Astrocyte (in vitro differentiated cells and primary cell): ENCODE data around the gene TCIRG1. TPM values are rescaled to one million over a fixed set of nuclear protein-coding genes. Genes with fewer than 3 reads are reported as not detected.

Experiments used
- DNase-seq: peaks from one replicate; pipeline ENCODE4 v3.0.0-alpha.2; 2010; ENCODE audit warnings: low read depth
- FAIRE-seq: peaks from 2 replicates; lab custom pipeline; 2011; peaks lifted over from hg19 to GRCh38; lab: Jason Lieb, UNC
- H2AFZ ChIP-seq: 2 replicates; pipeline ENCODE4 v1.6.0; 2012; ENCODE audit warnings: low read depth, low read length, inconsistent platforms
- H3K27ac ChIP-seq: 2 replicates; pipeline ENCODE4 v1.5.1; 2011; ENCODE audit warnings: low read depth, low read length, inconsistent platforms
- H3K27me3 ChIP-seq: 2 replicates; pipeline ENCODE4 v1.6.0; 2011; ENCODE audit warnings: low read length, inconsistent platforms; ENCODE audit not compliant: insufficient read depth
- H3K36me3 ChIP-seq: 2 replicates; pipeline ENCODE4 v1.5.1; 2011; ENCODE audit warnings: low read length, inconsistent platforms; ENCODE audit not compliant: insufficient read depth
- H3K4me1 ChIP-seq: 2 replicates; pipeline ENCODE4 v1.5.1; 2011; ENCODE audit warnings: low read length, inconsistent platforms; ENCODE audit not compliant: insufficient read depth
- H3K4me2 ChIP-seq: 2 replicates; pipeline ENCODE4 v1.6.0; 2012; ENCODE audit warnings: low read length, inconsistent platforms
- H3K4me3 ChIP-seq: 2 replicates; pipeline ENCODE4 v1.5.1; 2011; ENCODE audit warnings: low read depth, mild to moderate bottlenecking, low read length, inconsistent platforms; ENCODE audit not compliant: insufficient read depth
- H3K79me2 ChIP-seq: 2 replicates; pipeline ENCODE4 v1.6.0; 2012; ENCODE audit warnings: mild to moderate bottlenecking, low read length, inconsistent platforms; ENCODE audit not compliant: insufficient read depth
- H3K9ac ChIP-seq: 2 replicates; pipeline ENCODE4 v1.6.0; 2012; ENCODE audit warnings: mild to moderate bottlenecking, low read length, inconsistent platforms
- H3K9me3 ChIP-seq: 2 replicates; pipeline ENCODE4 v1.5.1; 2012; ENCODE audit warnings: low read depth, mild to moderate bottlenecking, low read length, inconsistent platforms; ENCODE audit not compliant: insufficient read depth
- H4K20me1 ChIP-seq: 2 replicates; pipeline ENCODE4 v1.6.0; 2012; ENCODE audit warnings: low read length, inconsistent platforms; ENCODE audit not compliant: insufficient read depth
- H3K27ac Mint-ChIP-seq: one replicate; pipeline ENCODE4 v1.8.0; 2021; ENCODE audit warnings: mild to moderate bottlenecking, mixed read lengths; ENCODE audit not compliant: unreplicated experiment
- H3K27me3 Mint-ChIP-seq: one replicate; pipeline ENCODE4 v1.8.0; 2021; ENCODE audit warnings: low read depth, mixed read lengths; ENCODE audit not compliant: unreplicated experiment
- H3K36me3 Mint-ChIP-seq: one replicate; pipeline ENCODE4 v1.8.0; 2021; ENCODE audit warnings: low read depth, mixed read lengths; ENCODE audit not compliant: unreplicated experiment
- H3K4me1 Mint-ChIP-seq: one replicate; pipeline ENCODE4 v1.8.0; 2021; ENCODE audit warnings: low read depth, mixed read lengths; ENCODE audit not compliant: unreplicated experiment
- H3K4me3 Mint-ChIP-seq: one replicate; pipeline ENCODE4 v1.8.0; 2021; ENCODE audit warnings: mild to moderate bottlenecking, moderate library complexity, mixed read lengths; ENCODE audit not compliant: unreplicated experiment
- H3K9me3 Mint-ChIP-seq: one replicate; pipeline ENCODE4 v1.8.0; 2021; ENCODE audit warnings: mild to moderate bottlenecking, mixed read lengths; ENCODE audit not compliant: unreplicated experiment
- EZH2 ChIP-seq: IDR thresholded peaks from 2 replicates; pipeline ENCODE4 v1.6.1; 2012; ENCODE audit warnings: mild to moderate bottlenecking, low read length, inconsistent platforms; ENCODE audit not compliant: insufficient read depth
- total RNA-seq: library from RNA; stranded (reverse); gene quantifications from 2 replicates; pipeline ENCODE4 v1.2.1, GENCODE V29; 2021
- TF ChIP-seq, protein P1 (sequence below): IDR thresholded peaks from 2 replicates; pipeline ENCODE4 v1.5.1; 2011; ENCODE audit warnings: low read depth, mild to moderate bottlenecking, inconsistent platforms, low read length, moderate library complexity; ENCODE audit not compliant: insufficient read depth

Gene TCIRG1
- total RNA-seq, 1 donor from 2014 or later, result 55.1 TPM

DNA sequence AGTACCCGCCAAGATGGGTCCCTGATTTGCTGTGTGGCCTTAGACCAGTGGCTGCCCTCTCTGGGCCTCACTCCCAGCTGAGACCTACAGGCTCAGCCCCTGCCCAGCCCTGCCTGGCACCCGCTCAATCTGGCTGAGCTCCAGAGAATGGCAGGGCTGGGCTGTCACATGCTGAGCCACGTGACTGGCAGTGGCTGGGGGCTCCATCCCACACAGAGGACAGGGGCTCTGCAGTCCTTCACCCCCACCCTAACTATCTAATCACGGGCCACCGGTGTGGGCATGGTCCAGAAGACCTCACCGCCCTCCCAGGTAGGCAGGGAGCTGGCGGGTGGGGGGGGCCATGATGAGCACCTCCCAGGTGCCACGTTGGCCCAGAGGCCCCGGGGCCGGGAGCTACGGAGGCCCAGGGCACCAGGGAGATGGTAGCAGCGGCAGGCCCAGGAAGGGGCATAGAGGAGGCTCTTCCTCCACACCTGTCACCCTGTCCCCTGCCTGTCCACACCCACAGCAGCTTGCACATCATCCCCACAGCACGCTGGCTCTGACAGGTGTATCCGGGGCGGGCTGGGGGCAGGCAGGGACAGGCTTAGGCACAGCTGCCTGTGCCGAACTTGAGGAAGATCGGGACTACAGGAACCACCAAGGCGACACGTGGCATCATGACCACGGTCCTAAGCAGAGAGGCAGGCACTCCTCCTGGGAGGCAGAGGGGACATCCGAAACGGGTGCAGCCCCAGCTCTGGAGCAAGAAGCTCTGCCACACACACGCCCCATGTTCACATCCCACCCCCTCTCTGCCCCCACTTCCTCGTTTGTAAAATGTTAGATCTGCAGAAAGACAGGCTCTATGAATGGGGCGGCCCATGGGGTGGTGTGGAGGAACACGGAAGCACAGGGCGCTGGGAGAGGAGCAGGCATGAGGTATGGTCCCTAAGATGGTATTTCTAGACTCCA, 30.2 kb upstream of the TCIRG1 start:
- peaks cover 12% of the 10 kb centered on the region for H3K27me3 Mint-ChIP-seq
- TF ChIP-seq EZH2, result no peak
- TF ChIP-seq, protein P1, sequence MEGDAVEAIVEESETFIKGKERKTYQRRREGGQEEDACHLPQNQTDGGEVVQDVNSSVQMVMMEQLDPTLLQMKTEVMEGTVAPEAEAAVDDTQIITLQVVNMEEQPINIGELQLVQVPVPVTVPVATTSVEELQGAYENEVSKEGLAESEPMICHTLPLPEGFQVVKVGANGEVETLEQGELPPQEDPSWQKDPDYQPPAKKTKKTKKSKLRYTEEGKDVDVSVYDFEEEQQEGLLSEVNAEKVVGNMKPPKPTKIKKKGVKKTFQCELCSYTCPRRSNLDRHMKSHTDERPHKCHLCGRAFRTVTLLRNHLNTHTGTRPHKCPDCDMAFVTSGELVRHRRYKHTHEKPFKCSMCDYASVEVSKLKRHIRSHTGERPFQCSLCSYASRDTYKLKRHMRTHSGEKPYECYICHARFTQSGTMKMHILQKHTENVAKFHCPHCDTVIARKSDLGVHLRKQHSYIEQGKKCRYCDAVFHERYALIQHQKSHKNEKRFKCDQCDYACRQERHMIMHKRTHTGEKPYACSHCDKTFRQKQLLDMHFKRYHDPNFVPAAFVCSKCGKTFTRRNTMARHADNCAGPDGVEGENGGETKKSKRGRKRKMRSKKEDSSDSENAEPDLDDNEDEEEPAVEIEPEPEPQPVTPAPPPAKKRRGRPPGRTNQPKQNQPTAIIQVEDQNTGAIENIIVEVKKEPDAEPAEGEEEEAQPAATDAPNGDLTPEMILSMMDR, result no peak
- peaks cover 16% of the 10 kb centered on the region for H3K4me1 Mint-ChIP-seq
- Histone ChIP-seq H3K4me2 (no peak overlapping the region), H3K27ac (no peak overlapping the region), H3K79me2 (peaks cover 16% of the 10 kb centered on the region), H3K27me3 (no peaks in the 10 kb centered on the region), H3K9ac (peak overlapping the region; percentile 80), H3K9me3 (no peaks in the 10 kb centered on the region), H3K36me3 (no peaks in the 10 kb centered on the region), H3K4me1 (peaks cover 45% of the 10 kb centered on the region), H3K4me3 (no peak overlapping the region), H2AFZ (peak overlapping the region; percentile 10), H4K20me1 (no peaks in the 10 kb centered on the region)
- no peak for FAIRE-seq
- no peak overlapping the region for H3K27ac Mint-ChIP-seq
- H3K9me3 Mint-ChIP-seq, result no peaks in the 10 kb centered on the region
- H3K4me3 Mint-ChIP-seq, result peak overlapping the region; percentile 70
- DNase-seq, result no peak
- H3K36me3 Mint-ChIP-seq, result peaks cover 2% of the 10 kb centered on the region

DNA sequence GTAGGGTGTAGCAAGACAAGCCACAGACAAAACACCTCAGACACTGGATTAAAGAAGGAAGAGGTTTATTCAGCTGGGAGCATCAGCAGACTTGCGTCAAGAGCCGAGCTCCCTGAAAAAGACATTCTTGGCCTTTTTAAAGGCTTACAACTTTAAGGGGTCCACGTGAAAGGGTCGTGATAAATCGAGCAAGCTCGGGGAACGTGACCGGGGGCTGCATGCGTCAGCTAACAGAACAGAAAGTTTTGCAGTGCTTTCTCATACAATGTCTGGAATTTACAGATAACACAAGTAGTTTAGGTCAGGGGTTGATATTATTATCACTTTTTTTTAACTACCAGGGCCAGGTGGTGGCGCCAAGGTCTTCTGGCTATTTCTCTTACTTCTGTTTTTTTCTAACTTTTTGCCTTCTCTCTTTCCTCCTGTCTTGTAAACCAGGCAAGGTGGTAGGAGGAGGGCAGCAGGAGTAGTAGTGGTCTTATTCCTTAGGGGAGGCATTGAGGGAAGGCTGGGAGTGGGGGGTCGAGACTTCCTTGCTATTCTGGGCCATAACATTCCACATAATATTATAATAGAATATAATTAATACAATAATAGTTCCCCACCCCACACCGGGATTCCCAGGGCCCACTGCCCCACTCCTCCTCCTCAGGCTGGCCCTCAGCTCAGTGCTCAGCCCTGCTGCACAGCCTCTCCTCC, 29.3 kb upstream of the TCIRG1 start:
- peaks cover 16% of the 10 kb centered on the region for H3K79me2 ChIP-seq
- DNase-seq (no peak), FAIRE-seq (no peak)
- H3K27me3 ChIP-seq, result no peaks in the 10 kb centered on the region
- H3K9ac ChIP-seq, result peak overlapping the region; percentile 80
- peaks cover 53% of the 10 kb centered on the region for H3K4me1 ChIP-seq
- Mint-ChIP-seq H3K9me3 (no peaks in the 10 kb centered on the region), H3K27me3 (peaks cover 12% of the 10 kb centered on the region), H3K4me3 (peak overlapping the region; percentile 70), H3K4me1 (peaks cover 21% of the 10 kb centered on the region), H3K27ac (no peak overlapping the region), H3K36me3 (peaks cover 4% of the 10 kb centered on the region)
- H3K4me2 ChIP-seq, result peak overlapping the region; percentile 88
- no peaks in the 10 kb centered on the region for H3K36me3 ChIP-seq
- H3K27ac ChIP-seq, result peak overlapping the region; percentile 96
- H2AFZ ChIP-seq, result peak overlapping the region; percentile 81
- H4K20me1 ChIP-seq, result no peaks in the 10 kb centered on the region
- H3K9me3 ChIP-seq, result no peaks in the 10 kb centered on the region
- no peak for TF ChIP-seq EZH2
- TF ChIP-seq, protein P1, result peak; percentile 19
- H3K4me3 ChIP-seq, result no peak overlapping the region
